ENCODE data around the gene MTMR1. TPM values are rescaled to one million over a fixed set of nuclear protein-coding genes. Genes with fewer than 3 reads are reported as not detected.

The MTMR1 gene
- total RNA-seq, 2 donors from 2014 or later, result 16.5 to 18.5 TPM

DNA sequence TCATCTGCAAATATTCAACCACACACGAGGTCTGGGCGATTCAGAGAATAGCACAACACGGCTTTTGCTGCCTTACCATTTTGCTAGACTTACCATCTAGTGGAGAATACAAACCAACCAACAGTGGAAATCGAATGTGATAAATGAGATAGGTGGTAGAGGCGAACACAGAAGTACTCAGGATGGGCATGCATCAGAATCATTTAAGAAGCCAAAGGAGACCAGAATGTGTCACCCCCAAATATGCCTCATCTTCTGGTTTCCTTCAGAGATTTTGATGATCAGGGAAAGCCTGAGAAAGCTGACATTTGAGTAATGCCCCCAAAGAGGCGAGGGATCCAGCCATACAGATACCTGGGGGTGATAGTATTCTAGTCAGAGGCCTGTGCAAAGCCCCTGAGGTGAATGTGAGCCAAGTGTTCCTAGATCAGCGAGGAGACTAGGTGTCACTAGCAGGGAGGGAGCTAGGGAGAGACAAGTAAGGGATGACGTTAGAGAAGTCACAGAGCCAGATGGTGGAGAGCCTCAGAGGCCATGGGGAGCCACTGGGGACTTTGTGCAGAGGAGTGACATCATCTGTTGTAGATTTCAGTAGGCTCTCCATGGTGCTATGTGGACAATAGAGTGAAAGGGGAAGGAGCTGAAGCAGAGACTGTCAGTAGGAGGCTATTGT lies 1.7 kb downstream of the MTMR1 start:
- no peak overlapping the region for H3K9ac ChIP-seq (ENCODE audit: extremely low read depth, low read length, poor library complexity, severe bottlenecking)
- H3K9me3 ChIP-seq (ENCODE audit: control insufficient read depth, low read length), result no peaks in the 10 kb centered on the region
- Mint-ChIP-seq H3K4me1 (peaks cover 5% of the 10 kb centered on the region), H3K27ac (no peak overlapping the region), H3K9me3 (peaks cover 54% of the 10 kb centered on the region), H3K4me3 (peak overlapping the region; percentile 65), H3K27me3 (ENCODE audit: insufficient read depth) (no peaks in the 10 kb centered on the region), H3K36me3 (ENCODE audit: low read depth) (peaks cover 3% of the 10 kb centered on the region)
- TF ChIP-seq, protein P1, sequence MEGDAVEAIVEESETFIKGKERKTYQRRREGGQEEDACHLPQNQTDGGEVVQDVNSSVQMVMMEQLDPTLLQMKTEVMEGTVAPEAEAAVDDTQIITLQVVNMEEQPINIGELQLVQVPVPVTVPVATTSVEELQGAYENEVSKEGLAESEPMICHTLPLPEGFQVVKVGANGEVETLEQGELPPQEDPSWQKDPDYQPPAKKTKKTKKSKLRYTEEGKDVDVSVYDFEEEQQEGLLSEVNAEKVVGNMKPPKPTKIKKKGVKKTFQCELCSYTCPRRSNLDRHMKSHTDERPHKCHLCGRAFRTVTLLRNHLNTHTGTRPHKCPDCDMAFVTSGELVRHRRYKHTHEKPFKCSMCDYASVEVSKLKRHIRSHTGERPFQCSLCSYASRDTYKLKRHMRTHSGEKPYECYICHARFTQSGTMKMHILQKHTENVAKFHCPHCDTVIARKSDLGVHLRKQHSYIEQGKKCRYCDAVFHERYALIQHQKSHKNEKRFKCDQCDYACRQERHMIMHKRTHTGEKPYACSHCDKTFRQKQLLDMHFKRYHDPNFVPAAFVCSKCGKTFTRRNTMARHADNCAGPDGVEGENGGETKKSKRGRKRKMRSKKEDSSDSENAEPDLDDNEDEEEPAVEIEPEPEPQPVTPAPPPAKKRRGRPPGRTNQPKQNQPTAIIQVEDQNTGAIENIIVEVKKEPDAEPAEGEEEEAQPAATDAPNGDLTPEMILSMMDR (conservative IDR thresholded peaks at IDR 0.05), result no peak
- H3K36me3 ChIP-seq (ENCODE audit: control insufficient read depth, insufficient read depth, low read length), result peaks cover 4% of the 10 kb centered on the region
- no peaks in the 10 kb centered on the region for H3K27me3 ChIP-seq (ENCODE audit: control insufficient read depth, insufficient read depth, low read length, poor library complexity, severe bottlenecking)
- no peak overlapping the region for H3K4me3 ChIP-seq (ENCODE audit: low read length)
- no peak for DNase-seq
- 91% methylated on average over 8 of the region's 8 CpGs; no CpG with 5 or more reads in 1 of the 2 experiments for WGBS, 2 experiments (ENCODE audit: insufficient coverage in 1 of 2, insufficient read length in 1 of 2)
- no peaks in the 10 kb centered on the region for H3K4me1 ChIP-seq (ENCODE audit: control insufficient read depth, insufficient read depth, low read length)
- H3K27ac ChIP-seq (ENCODE audit: low read depth, low read length), result no peak overlapping the region

DNA sequence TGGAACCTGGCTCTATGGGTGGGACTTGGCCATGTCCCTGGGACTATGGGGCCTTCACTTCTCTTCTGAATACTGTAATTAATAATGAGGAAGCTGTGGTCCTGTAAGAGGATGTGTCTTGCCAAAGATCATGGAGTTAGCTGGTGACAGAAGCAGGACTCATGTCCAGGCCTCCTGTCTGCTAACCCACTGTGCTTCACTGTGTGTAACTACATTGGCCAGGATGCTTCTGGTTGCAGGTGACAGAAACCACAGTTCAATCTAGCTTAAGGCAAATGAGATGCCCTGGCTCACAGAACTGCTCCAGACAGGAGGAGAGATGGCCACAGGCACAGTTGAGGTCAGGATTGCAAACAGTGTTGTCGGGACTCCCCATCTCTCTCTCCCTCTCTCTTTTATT lies 3.1 kb downstream of the MTMR1 start:
- H3K4me3 Mint-ChIP-seq, result no peak overlapping the region
- Histone ChIP-seq H3K9ac (ENCODE audit: extremely low read depth, low read length, poor library complexity, severe bottlenecking) (no peak overlapping the region), H3K36me3 (ENCODE audit: control insufficient read depth, insufficient read depth, low read length) (peaks cover 4% of the 10 kb centered on the region), H3K4me3 (ENCODE audit: low read length) (no peak overlapping the region), H3K27me3 (ENCODE audit: control insufficient read depth, insufficient read depth, low read length, poor library complexity, severe bottlenecking) (no peaks in the 10 kb centered on the region), H3K9me3 (ENCODE audit: control insufficient read depth, low read length) (no peaks in the 10 kb centered on the region), H3K4me1 (ENCODE audit: control insufficient read depth, insufficient read depth, low read length) (no peaks in the 10 kb centered on the region), H3K27ac (ENCODE audit: low read depth, low read length) (no peak overlapping the region)
- no peak overlapping the region for H3K27ac Mint-ChIP-seq
- H3K27me3 Mint-ChIP-seq (ENCODE audit: insufficient read depth), result no peaks in the 10 kb centered on the region
- peaks cover 42% of the 10 kb centered on the region for H3K9me3 Mint-ChIP-seq
- DNase-seq, result no peak
- H3K4me1 Mint-ChIP-seq, result peaks cover 5% of the 10 kb centered on the region
- whole genome bisulfite sequencing, 2 experiments (ENCODE audit: insufficient coverage in 1 of 2, insufficient read length in 1 of 2), result no CpG with 5 or more reads among the region's 1 CpG
- TF ChIP-seq, protein P1 (conservative IDR thresholded peaks at IDR 0.05), result no peak
- peaks cover 2% of the 10 kb centered on the region for H3K36me3 Mint-ChIP-seq (ENCODE audit: low read depth)

DNA sequence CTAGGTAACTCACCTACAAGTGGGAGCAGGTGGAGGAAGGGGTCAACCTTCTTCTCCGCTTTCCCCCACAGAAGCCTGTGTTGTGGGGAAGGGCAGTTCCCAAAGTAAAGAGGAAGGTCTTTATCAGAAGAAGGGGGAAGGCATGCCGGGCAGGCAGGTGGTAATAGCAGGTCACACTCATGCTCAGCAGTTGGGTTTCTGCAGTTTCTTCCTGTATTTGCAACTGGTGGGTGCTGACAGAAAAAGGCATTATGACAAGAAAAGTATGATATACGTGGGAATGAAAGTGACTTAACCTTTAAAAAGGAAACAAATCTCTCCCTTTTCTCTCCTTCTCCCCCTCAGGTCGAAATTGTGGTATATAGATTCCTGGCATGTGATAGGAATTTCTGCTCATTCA lies 3.7 kb downstream of the MTMR1 start:
- H3K36me3 Mint-ChIP-seq (ENCODE audit: low read depth), result no peaks in the 10 kb centered on the region
- WGBS, 2 experiments (ENCODE audit: insufficient coverage in 1 of 2, insufficient read length in 1 of 2), result 90% methylated on average over 2 of the region's 4 CpGs; no CpG with 5 or more reads in 1 of the 2 experiments
- H3K4me1 Mint-ChIP-seq, result peaks cover 5% of the 10 kb centered on the region
- Histone ChIP-seq H3K36me3 (ENCODE audit: control insufficient read depth, insufficient read depth, low read length) (peaks cover 7% of the 10 kb centered on the region), H3K9me3 (ENCODE audit: control insufficient read depth, low read length) (no peaks in the 10 kb centered on the region), H3K27me3 (ENCODE audit: control insufficient read depth, insufficient read depth, low read length, poor library complexity, severe bottlenecking) (no peaks in the 10 kb centered on the region), H3K27ac (ENCODE audit: low read depth, low read length) (no peak overlapping the region), H3K4me1 (ENCODE audit: control insufficient read depth, insufficient read depth, low read length) (no peaks in the 10 kb centered on the region), H3K4me3 (ENCODE audit: low read length) (no peak overlapping the region), H3K9ac (ENCODE audit: extremely low read depth, low read length, poor library complexity, severe bottlenecking) (no peak overlapping the region)
- TF ChIP-seq, protein P1 (conservative IDR thresholded peaks at IDR 0.05), result no peak
- peaks cover 45% of the 10 kb centered on the region for H3K9me3 Mint-ChIP-seq
- no peaks in the 10 kb centered on the region for H3K27me3 Mint-ChIP-seq (ENCODE audit: insufficient read depth)
- no peak overlapping the region for H3K4me3 Mint-ChIP-seq
- DNase-seq, result no peak
- no peak overlapping the region for H3K27ac Mint-ChIP-seq

Data from endodermal cell (in vitro differentiated cells).